NCI-H2107 (cell line): ENCODE data around the gene KCNA2.

Experiments
- DNase-seq: peaks from one replicate; lab custom pipeline; 2025; lab: John Stamatoyannopoulos, UW

KCNA2 gene

GRCh38 chr1:110602466-110602865 is 3.7 kb downstream of the KCNA2 start:
- no peak for DNase-seq

- no peak for DNase-seq
These were observed 4.8 kb downstream of the KCNA2 start for GRCh38 chr1:110601332-110601731.

- DNase-seq = no peak
These were observed 5.4 kb downstream of the KCNA2 start for GRCh38 chr1:110600716-110601115.

- DNase-seq = no peak
These were observed 8.2 kb downstream of the KCNA2 start for GRCh38 chr1:110597966-110598365.

GRCh38 chr1:110596312-110596711 is 9.8 kb downstream of the KCNA2 start:
- no peak for DNase-seq

GRCh38 chr1:110595353-110595710 is 10.8 kb downstream of the KCNA2 start:
- DNase-seq = no peak

- no peak for DNase-seq
These were observed 11.5 kb downstream of the KCNA2 start for GRCh38 chr1:110594456-110595352.

GRCh38 chr1:110593902-110594301 is 12.3 kb downstream of the KCNA2 start:
- DNase-seq = no peak

GRCh38 chr1:110591956-110592355 is 14.2 kb downstream of the KCNA2 start:
- DNase-seq = no peak

- DNase-seq = no peak
These were observed 17.2 kb downstream of the KCNA2 start for GRCh38 chr1:110588991-110589390.

- DNase-seq = no peak
These were observed 17.7 kb downstream of the KCNA2 start for GRCh38 chr1:110588486-110588885.

GRCh38 chr1:110587906-110588305 is 18.3 kb downstream of the KCNA2 start:
- DNase-seq = no peak

- no peak for DNase-seq
These were observed 20.7 kb downstream of the KCNA2 start for GRCh38 chr1:110585481-110585880.

GRCh38 chr1:110584045-110584444 is 22.1 kb downstream of the KCNA2 start:
- DNase-seq = no peak

- DNase-seq = no peak
These were observed 22.7 kb downstream of the KCNA2 start for GRCh38 chr1:110583505-110583904.

- no peak for DNase-seq
These were observed 23.8 kb downstream of the KCNA2 start for GRCh38 chr1:110582378-110582777.

- DNase-seq = no peak
These were observed 24.4 kb downstream of the KCNA2 start for GRCh38 chr1:110581682-110582145.

GRCh38 chr1:110580244-110580643 is 25.9 kb downstream of the KCNA2 start:
- no peak for DNase-seq

GRCh38 chr1:110579460-110579859 is 26.7 kb downstream of the KCNA2 start:
- no peak for DNase-seq

- no peak for DNase-seq
These were observed 29.7 kb downstream of the KCNA2 start for GRCh38 chr1:110576441-110576840.

GRCh38 chr1:110573314-110573713 is 32.8 kb downstream of the KCNA2 start:
- no peak for DNase-seq

GRCh38 chr1:110572751-110573150 is 33.4 kb downstream of the KCNA2 start:
- no peak for DNase-seq

- DNase-seq = no peak
These were observed 35.3 kb downstream of the KCNA2 start for GRCh38 chr1:110570901-110571300.

GRCh38 chr1:110570307-110570706 is 35.9 kb downstream of the KCNA2 start:
- no peak for DNase-seq
